ENCODE measurements around the gene CLRN2. TPM values are rescaled to one million over a fixed set of nuclear protein-coding genes. Genes with fewer than 3 reads are reported as not detected.
"Not testable (repeated sequence)": the region's sequence is repeated elsewhere in the genome, so short reads cannot be mapped to it uniquely, and the experiment has no call there.

The CLRN2 gene
- total RNA-seq, 2 donors from 2014 or later = not detected

GRCh38 chr4:17535242-17535641 is 20.3 kb downstream of the CLRN2 start:
- Histone ChIP-seq H3K36me3 (no peaks in the 10 kb centered on the region), H3K4me1 (ENCODE audit: control insufficient read depth in 1 of 2, low read depth in 2 of 2) (no peaks in the 10 kb centered on the region), H3K27me3 (replicated peaks; ENCODE audit: insufficient read depth) (no peaks in the 10 kb centered on the region), H3K9me3 (no peaks in the 10 kb centered on the region), H3K4me3 (no peak overlapping the region), H3K27ac (no peak overlapping the region)
- DNase-seq (ENCODE audit: low spot score) (no peak), ATAC-seq (ENCODE audit: insufficient number of reproducible peaks, low FRiP score, low read depth) (no peak)
- TF ChIP-seq, protein P1, sequence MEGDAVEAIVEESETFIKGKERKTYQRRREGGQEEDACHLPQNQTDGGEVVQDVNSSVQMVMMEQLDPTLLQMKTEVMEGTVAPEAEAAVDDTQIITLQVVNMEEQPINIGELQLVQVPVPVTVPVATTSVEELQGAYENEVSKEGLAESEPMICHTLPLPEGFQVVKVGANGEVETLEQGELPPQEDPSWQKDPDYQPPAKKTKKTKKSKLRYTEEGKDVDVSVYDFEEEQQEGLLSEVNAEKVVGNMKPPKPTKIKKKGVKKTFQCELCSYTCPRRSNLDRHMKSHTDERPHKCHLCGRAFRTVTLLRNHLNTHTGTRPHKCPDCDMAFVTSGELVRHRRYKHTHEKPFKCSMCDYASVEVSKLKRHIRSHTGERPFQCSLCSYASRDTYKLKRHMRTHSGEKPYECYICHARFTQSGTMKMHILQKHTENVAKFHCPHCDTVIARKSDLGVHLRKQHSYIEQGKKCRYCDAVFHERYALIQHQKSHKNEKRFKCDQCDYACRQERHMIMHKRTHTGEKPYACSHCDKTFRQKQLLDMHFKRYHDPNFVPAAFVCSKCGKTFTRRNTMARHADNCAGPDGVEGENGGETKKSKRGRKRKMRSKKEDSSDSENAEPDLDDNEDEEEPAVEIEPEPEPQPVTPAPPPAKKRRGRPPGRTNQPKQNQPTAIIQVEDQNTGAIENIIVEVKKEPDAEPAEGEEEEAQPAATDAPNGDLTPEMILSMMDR (IDR thresholded peaks at IDR 0.05) = no peak

DNA sequence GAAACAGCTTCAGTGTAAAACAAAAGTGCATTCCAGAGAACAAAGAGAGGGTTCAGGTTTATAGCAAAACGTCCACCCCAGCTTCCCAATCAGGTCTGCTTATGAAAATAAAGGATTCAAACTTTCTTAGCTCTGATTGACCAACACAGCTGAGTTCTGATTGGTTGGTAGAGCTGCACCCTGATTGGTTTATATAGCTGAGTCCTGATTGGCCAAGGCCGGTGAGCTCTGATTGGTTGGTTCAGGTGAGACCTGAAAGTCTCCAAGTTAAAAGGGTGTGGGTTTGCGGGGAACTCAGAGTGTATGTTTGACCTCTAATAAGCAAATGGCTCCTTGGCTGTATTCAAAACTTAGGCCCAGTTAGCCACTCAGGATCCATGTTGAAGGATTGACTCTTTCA is 20.9 kb downstream of the CLRN2 start:
- no peaks in the 10 kb centered on the region for H3K9me3 ChIP-seq
- H3K27me3 ChIP-seq (replicated peaks; ENCODE audit: insufficient read depth) = no peaks in the 10 kb centered on the region
- no peak for DNase-seq (ENCODE audit: low spot score)
- TF ChIP-seq, protein P1 (IDR thresholded peaks at IDR 0.05) = no peak
- H3K27ac ChIP-seq = no peak overlapping the region
- no peaks in the 10 kb centered on the region for H3K36me3 ChIP-seq
- H3K4me1 ChIP-seq (ENCODE audit: control insufficient read depth in 1 of 2, low read depth in 2 of 2) = no peaks in the 10 kb centered on the region
- no peak overlapping the region for H3K4me3 ChIP-seq
- no peak for ATAC-seq (ENCODE audit: insufficient number of reproducible peaks, low FRiP score, low read depth)

GRCh38 chr4:17537060-17537459 is 22.1 kb downstream of the CLRN2 start:
- H3K4me1 ChIP-seq (ENCODE audit: control insufficient read depth in 1 of 2, low read depth in 2 of 2); H3K27me3 ChIP-seq (replicated peaks; ENCODE audit: insufficient read depth); DNase-seq (ENCODE audit: low spot score); H3K27ac ChIP-seq; H3K9me3 ChIP-seq; H3K36me3 ChIP-seq; H3K4me3 ChIP-seq; ATAC-seq (ENCODE audit: insufficient number of reproducible peaks, low FRiP score, low read depth): not testable (repeated sequence)

GRCh38 chr4:17544205-17544604 is 29.2 kb downstream of the CLRN2 start:
- Histone ChIP-seq H3K27ac (no peak overlapping the region), H3K36me3 (no peaks in the 10 kb centered on the region), H3K27me3 (replicated peaks; ENCODE audit: insufficient read depth) (no peaks in the 10 kb centered on the region), H3K4me3 (no peak overlapping the region), H3K9me3 (no peaks in the 10 kb centered on the region), H3K4me1 (ENCODE audit: control insufficient read depth in 1 of 2, low read depth in 2 of 2) (no peaks in the 10 kb centered on the region)
- no peak for DNase-seq (ENCODE audit: low spot score)
- TF ChIP-seq, protein P1 (IDR thresholded peaks at IDR 0.05) = no peak
- ATAC-seq (ENCODE audit: insufficient number of reproducible peaks, low FRiP score, low read depth) = no peak

GRCh38 chr4:17544831-17545234 is 29.9 kb downstream of the CLRN2 start:
- TF ChIP-seq, protein P1 (IDR thresholded peaks at IDR 0.05) = no peak
- H3K9me3 ChIP-seq = no peaks in the 10 kb centered on the region
- no peaks in the 10 kb centered on the region for H3K36me3 ChIP-seq
- no peaks in the 10 kb centered on the region for H3K4me1 ChIP-seq (ENCODE audit: control insufficient read depth in 1 of 2, low read depth in 2 of 2)
- no peak overlapping the region for H3K27ac ChIP-seq
- no peak overlapping the region for H3K4me3 ChIP-seq
- ATAC-seq (ENCODE audit: insufficient number of reproducible peaks, low FRiP score, low read depth) (no peak), DNase-seq (ENCODE audit: low spot score) (no peak)
- no peaks in the 10 kb centered on the region for H3K27me3 ChIP-seq (replicated peaks; ENCODE audit: insufficient read depth)

DNA sequence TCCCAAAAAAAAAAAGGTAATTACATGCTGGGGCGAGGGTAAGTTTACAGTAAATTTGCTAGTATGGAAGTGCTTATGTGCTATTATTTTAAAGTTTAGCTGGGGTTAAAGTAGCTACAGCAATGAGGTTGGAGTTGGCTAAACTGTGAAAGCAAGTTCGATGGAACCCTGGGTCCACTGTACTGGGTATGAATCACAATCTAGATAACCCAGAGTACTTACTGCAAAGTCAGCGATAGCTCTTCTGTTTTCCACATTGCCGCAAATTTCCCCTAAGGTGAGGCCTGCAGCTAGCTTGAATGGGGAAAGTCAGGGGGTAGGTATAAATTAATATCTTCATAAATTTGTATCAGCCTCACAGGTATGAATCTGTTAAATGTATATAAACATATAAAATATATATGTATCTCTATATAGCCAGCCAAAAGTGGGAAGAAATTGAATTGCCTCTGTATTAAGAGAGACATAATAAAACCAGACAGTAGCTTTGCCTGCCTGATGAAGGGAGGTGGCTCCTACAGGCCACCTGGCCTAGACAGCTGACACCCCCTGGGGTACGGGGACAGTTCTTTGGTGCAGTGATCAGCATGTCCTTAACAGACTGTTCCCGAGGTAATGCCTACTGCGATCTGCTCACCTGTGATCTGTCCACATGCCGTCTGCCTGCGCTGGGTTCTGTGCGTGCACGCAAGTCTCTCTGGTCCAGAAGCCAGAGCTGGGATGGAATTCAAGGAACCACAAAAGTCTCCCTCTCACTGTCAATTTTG is 30.6 kb downstream of the CLRN2 start:
- no peaks in the 10 kb centered on the region for H3K9me3 ChIP-seq
- H3K4me1 ChIP-seq (ENCODE audit: control insufficient read depth in 1 of 2, low read depth in 2 of 2) = no peaks in the 10 kb centered on the region
- no peaks in the 10 kb centered on the region for H3K27me3 ChIP-seq (replicated peaks; ENCODE audit: insufficient read depth)
- no peaks in the 10 kb centered on the region for H3K36me3 ChIP-seq
- TF ChIP-seq, protein P1 (IDR thresholded peaks at IDR 0.05) = no peak
- H3K27ac ChIP-seq = no peak overlapping the region
- no peak for ATAC-seq (ENCODE audit: insufficient number of reproducible peaks, low FRiP score, low read depth)
- DNase-seq (ENCODE audit: low spot score) = no peak
- H3K4me3 ChIP-seq = no peak overlapping the region
